GM21447 (cell line): ENCODE data around the gene KIAA1614.

Experiments used
- ATAC-seq: cut with Tn5 transposase; IDR thresholded peaks from one replicate; pipeline ENCODE4 v1.9.1; 2021; ENCODE audit not compliant: unreplicated experiment

Gene KIAA1614

GRCh38 chr1:180923021-180923841, 10.5 kb downstream of the KIAA1614 start:
- no peak for ATAC-seq

DNA sequence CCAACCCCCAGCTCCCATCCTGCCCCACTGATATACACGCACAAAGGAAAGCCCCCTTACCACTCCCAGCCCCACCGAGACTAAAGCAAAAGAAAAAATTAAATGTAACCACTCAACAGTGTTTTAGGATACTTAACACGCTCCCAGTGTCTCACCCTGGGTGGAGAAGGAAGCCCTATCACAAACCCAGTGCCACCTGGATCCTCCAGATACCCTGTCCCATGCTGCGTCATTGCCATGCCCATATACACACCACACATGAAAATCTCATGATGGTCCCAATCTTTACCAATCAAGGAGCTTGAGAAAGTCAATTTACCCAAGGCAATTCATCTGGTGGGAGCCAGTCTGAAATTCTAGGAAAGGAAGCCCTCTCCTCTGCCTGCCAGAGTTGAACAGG, 11.2 kb downstream of the KIAA1614 start:
- no peak for ATAC-seq

DNA sequence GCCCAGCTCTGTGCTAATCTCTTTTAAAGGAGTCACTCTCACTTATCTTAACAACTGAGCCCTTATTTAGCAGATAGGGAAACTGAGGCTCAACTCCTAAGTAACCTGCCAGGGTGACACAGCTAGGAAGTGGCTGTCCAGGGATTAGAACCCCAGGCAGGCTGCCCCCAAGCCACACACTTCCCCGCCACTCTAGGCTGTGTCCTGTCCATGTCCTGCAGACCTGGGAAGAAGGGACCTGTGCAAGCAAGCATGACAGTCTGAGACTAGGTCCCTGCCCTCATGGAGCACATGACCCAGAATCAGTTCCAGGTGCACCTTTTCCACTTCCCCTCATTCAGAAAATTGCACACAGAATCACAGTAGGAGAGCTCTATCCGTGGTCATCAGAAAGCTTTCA, 12.2 kb downstream of the KIAA1614 start:
- no peak for ATAC-seq

GRCh38 chr1:180925471-180926051, 12.9 kb downstream of the KIAA1614 start:
- no peak for ATAC-seq

GRCh38 chr1:180926164-180926981, 13.7 kb downstream of the KIAA1614 start:
- ATAC-seq = peak; percentile 51

DNA sequence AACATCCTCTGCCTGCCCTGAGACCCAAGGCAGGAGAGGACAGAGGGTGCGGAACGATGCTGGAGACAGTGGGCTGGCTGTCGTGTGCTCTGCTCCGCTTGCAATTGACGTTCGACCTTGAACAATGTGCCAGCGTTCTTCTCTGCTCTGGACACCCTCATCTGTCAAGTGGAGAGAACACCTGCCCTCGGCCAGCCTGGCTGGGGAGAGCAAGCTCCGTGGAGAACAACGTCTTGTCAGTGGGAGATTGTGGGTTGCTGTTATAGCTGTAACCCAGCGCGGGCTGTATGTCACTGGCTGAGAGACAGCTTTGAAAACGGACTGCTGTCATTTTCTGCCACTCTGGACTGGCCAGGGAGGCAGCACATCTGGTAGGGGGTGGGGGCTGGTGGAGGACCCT, 14.7 kb downstream of the KIAA1614 start:
- no peak for ATAC-seq

DNA sequence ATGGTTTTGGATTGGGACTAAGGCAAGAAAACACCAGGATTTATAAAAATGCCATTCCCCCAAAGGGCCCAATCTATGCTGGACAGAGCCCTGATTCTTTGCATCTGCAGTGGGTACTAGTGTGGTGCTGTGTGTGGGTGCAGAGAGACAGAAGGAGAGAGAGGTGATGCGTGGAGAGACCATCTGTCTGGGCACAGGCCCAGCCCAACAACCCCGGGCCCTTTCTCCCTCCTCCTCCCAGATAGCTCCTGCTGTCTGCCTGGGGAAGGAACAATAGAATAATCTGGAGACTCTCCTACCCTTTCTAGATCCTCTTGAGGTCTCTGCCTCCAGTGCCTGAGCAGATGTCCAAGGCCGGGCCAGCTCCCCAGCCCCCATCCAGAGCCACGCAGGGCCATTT, 15.1 kb downstream of the KIAA1614 start:
- no peak for ATAC-seq

DNA sequence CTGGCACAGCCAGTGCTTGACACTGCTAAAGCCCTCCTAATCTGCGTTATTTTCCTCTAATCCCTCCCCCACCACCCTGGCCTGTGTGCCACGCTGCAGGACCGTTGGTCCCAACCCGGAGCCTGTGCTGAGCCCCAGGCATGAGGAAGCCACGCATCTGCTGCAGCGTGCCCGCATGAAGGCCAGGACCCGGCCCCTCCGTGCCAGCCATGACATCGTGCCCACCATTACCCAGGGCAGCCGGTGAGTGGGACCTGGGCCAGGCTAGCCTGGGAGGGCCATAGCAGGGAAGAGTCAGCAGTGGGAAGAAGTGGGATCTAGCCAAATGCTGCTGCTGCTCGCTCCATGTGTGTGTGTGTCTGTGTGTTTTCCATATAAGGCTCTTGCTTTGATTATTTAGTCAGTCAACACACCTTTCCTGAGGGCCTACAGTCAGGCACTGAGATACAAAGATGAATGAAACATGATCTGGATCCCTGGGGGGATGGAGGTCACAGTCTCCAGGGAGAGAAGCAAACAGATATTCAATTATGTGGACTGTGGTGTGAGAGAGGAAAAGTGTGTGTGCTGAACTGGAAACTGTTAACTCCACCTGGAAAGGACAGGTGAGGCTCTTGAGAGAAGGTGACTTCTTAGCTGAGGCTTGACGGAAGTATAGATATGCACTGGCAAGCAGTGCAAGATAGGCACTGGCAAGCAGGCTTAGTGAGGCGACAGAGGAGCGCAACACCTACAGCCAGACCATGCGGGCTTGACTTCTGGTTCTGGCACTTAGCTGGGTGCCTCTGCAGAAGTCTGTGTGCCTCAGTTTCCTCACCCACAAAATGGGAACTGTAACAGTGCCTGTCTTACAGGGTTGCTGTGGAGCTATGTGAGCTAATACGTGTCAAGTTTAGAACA, 15.9 kb downstream of the KIAA1614 start:
- no peak for ATAC-seq

DNA sequence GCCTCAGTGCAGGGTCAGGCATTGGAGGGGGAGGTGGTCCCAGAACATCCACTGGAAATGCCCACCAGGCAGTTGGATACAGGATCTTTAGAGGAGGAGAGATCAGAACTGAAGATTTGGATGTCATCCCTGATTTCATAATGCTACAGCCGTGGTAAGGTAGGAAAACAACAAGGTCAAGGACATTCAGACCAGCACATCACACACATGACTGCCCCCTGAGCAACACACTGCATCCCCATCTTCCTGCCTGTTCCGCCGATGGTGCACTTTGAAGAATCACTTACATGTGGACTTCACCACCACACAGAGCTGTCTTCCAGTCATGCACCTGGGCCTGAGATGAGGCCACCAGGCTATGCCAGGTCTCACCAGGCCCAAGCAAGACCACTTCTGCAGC, 16.7 kb downstream of the KIAA1614 start:
- ATAC-seq = no peak

DNA sequence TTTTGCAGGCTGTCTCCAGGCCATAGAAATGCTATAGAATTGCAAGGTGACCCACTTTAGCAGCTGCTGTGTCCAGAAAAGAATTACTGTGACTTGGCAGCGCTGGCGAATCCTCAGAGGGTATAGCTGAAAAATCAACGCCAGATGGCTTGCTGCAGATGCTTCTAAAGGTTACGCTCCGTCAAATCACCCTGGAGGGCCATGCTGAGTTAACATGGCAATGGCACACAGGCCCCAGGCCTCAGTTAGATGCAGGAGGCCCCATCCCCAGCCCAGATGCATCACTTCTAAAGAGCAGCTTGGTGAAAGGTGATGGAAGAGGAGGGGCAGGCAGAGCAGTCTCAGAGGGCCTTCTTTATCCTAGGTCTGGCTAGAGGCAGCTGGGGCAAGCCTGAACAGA, 18.0 kb downstream of the KIAA1614 start:
- ATAC-seq = no peak

GRCh38 chr1:180931529-180931928, 18.8 kb downstream of the KIAA1614 start:
- no peak for ATAC-seq

DNA sequence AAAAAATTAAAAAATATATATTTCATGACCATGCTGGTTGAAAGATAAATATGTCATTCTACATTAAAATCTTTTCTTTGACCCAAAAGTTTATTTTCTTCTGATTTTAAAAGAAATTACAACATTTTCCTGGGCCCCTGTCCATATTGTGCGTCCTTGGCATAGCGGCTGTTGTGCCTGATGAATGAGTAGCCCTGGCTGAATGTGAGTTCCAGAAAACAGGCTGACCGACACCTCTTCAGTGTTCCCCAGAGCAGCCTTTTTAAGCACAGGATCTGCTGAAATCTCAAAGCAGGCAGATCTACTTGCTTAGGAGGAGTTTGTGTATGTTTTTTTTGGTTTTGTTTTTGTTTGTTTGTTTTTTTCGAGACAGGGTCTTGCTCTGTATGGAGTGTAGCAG, 19.7 kb downstream of the KIAA1614 start:
- no peak for ATAC-seq

DNA sequence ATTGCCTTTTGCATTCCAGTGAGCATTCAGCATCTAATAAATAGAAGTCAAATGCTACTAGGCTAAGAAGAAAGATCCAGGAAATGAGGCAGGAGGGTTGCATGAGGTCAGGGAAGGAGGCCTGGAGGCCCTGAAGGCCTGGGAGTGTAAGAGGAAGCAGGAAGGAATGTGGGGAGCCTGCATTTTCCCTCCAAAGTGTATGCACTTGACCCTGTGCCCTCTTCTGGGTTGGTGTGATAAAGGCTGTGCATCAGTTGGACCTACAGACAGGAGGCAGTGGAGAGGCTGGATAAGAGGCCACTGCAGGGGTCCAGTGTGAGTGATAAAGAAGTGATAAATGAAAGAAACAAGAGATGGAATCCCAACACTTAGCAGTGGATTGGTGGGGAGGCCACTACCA, 20.4 kb downstream of the KIAA1614 start:
- ATAC-seq = no peak

DNA sequence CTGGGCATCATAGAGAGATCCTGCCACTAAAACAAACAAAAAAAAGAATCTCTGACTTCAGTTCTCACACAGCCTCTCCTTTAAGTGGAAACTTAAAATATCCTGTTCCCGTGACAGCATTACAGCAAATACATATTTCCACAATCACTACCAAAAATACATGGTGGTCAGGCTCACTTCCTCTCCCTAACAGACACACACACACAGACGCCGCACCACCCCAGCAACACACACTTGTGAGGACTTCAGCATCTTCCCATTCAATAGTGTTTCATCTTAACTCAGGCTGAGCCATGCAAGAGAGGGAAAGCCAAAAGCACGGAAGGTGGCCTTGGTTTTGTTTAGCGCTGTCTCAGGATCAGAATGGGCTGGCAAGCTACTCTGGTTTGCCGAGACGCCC, 21.9 kb downstream of the KIAA1614 start:
- ATAC-seq = peak; percentile 45

DNA sequence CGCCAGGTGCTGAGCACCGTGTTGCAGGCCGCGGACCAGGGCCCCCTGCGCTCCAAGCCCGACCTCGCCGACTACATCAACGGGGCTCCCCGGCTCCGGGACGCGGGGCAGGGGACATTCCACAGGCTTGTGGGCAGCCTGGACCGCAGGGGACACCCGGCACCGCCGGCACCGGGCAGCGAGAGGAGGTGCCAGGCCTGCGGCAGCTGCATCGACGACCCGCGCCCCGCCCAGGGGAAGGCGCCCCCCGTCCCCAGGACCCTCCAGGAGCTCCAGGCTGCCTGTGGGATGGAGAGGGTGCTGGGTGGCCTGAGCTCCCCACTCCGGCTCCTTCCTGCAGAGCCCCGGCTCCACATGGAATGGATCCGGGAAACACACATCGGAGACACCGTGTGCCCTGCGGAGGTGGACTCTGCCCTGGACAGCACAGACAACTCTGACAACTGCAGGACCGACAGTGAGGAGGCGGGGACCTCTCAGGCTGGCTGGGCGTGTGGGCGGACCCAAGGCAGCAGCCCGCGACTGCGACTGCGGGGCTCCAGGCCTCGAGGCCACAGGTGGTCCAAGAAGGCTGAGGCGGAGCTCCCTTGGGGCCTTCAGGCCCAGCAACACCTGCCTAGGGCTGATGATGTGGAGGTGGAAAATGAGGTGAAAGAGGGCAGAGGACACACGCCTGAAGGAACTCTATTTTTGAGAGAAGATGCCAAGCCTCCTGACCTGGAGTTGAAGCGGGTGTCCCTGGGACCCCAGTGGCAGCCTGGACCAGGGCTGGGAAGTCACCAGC, 22.8 kb downstream of the KIAA1614 start:
- peak; percentile 46 for ATAC-seq

DNA sequence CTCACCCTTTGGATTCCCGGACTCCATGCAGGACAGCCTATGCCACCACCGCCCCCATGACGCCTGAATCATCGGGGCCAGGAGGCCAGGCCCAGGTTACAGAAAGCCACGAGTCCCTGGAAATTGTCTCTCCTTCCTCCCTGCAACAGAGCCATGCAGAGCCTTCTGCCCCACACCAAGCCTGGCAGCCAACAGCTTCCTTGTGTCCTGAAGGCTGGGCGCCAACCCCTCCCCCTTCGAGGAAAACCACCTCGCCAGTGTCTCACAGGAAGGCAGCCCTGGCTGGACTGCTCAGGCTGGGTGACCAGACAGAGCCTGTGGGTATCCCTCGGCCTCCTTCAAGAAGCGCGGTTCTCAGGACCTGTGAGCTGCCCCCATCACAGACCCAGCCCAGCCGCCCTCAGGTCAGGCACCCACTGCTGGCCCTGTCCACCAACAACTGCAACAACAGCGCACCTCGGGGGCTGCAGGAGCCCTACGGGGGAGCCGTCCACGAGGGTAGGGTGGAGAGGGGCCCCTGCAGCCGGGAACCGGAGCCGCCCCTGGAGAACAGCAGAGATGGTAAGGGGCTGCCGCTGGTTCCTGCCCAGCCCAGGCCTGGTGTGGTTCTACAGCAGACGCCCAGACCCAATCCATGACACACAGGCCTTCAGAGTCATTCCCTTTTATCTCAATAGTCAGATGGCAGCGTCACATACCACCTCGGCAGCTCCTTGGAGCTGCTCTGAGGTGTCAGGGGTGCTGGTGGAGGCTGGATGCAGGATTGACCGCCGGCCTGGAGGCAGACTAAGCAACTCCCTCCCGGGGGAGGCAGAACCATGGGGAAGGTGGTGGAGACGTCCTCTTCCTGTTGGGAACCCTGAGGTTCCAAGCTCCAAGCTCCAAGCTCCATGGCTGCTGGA, 23.7 kb downstream of the KIAA1614 start:
- no peak for ATAC-seq

DNA sequence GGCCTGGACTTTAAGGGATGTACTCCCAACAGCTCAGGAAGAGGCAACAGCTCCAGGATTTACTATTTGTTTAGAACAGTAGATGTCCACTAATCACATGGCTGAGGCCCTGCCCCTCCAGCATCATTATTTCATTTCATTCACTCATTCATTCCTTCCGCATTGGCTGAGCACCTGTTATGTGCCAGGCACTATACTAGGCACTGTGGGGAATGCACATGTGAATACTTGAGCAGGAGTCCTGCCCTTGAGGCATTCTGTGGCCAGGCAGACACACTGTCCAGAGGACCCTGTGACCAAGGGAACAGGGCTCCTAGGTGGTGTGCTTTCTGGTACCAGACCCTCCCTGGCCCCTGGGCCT, 24.3 kb downstream of the KIAA1614 start:
- ATAC-seq = no peak

- ATAC-seq = no peak
Observed at GRCh38 chr1:180937624-180938225, 25.0 kb downstream of the KIAA1614 start.
